Smooth muscle cell (in vitro differentiated cells): ENCODE data around the gene TMEM38B. TPM values are rescaled to one million over a fixed set of nuclear protein-coding genes. Genes with fewer than 3 reads are reported as not detected.

Experiments used
- DNase-seq: peaks from one replicate; lab custom pipeline; 2025; ENCODE audit not compliant: unreplicated experiment; lab: John Stamatoyannopoulos, UW
- H2AFZ ChIP-seq: fragments of 200-600 bp; sonication (generic); 2 replicates; pipeline ENCODE4 v1.6.0; 2016; ENCODE audit warnings: antibody characterized with exemption, low read depth, mild to moderate bottlenecking
- H3F3A ChIP-seq: fragments of 200-600 bp; sonication (generic); 2 replicates; pipeline ENCODE4 v1.6.0; 2017; ENCODE audit warnings: antibody characterized with exemption, low read depth
- H3K27ac ChIP-seq: fragments of 200-600 bp; sonication (generic); 2 replicates; pipeline ENCODE4 v1.5.1; 2016; ENCODE audit warnings: low read depth, mild to moderate bottlenecking
- H3K27me3 ChIP-seq: fragments of 200-600 bp; sonication (generic); 2 replicates; pipeline ENCODE4 v1.6.1; 2016; ENCODE audit warnings: low read depth, mild to moderate bottlenecking
- H3K36me3 ChIP-seq: fragments of 200-600 bp; sonication (generic); 2 replicates; pipeline ENCODE4 v1.5.1; 2016; ENCODE audit warnings: low read depth
- H3K4me1 ChIP-seq: fragments of 200-600 bp; sonication (generic); 2 replicates; pipeline ENCODE4 v1.5.1; 2016; ENCODE audit warnings: low read depth
- H3K4me2 ChIP-seq: fragments of 200-600 bp; sonication (generic); 2 replicates; pipeline ENCODE4 v1.6.0; 2016; ENCODE audit warnings: mild to moderate bottlenecking
- H3K4me3 ChIP-seq: fragments of 200-600 bp; sonication (generic); 2 replicates; pipeline ENCODE4 v1.5.1; 2016; ENCODE audit warnings: mild to moderate bottlenecking
- H3K79me2 ChIP-seq: fragments of 200-600 bp; sonication (generic); 2 replicates; pipeline ENCODE4 v1.6.0; 2016; ENCODE audit warnings: low read depth, mild to moderate bottlenecking
- H3K9ac ChIP-seq: fragments of 200-600 bp; sonication (generic); 2 replicates; pipeline ENCODE4 v1.6.0; 2016; ENCODE audit warnings: low read depth
- H3K9me3 ChIP-seq: fragments of 200-600 bp; sonication (generic); replicated peaks from 2 replicates; pipeline ENCODE4 v1.5.1; 2016; ENCODE audit warnings: low read depth
- H4K20me1 ChIP-seq: fragments of 200-600 bp; sonication (generic); 2 replicates; pipeline ENCODE4 v1.6.0; 2016; ENCODE audit warnings: low read depth
- CTCF ChIP-seq: fragments of 200-600 bp; sonication (generic); IDR thresholded peaks from 2 replicates; pipeline ENCODE4 v1.5.1; 2017; ENCODE audit warnings: borderline replicate concordance, mild to moderate bottlenecking, antibody characterized with exemption; ENCODE audit not compliant: insufficient read depth, poor library complexity, severe bottlenecking
- WGBS: methylation state at CpG from one replicate; pipeline ENCODE4 v1.1.7; 2016; ENCODE audit warnings: low lambda C conversion rate; 5-methylcytosine and 5-hydroxymethylcytosine counted together
- polyA plus RNA-seq: library from polyadenylated mRNA; unstranded; fragments of >200 nt; fragmentation: Nextera tagmentation; extraction: Ambion mirVana; gene quantifications from 2 replicates; pipeline ENCODE4 v1.2.1, GENCODE V29; 2016
- total RNA-seq: library from RNA; depleted of rRNA; stranded (reverse); fragments of >200 nt; gene quantifications from 2 replicates; pipeline ENCODE4 v1.2.3, GENCODE V29; 2014

Gene TMEM38B
- total and polyA plus RNA-seq, 2 experiments from 2014 or later, result 15.9 to 28.4 TPM

- Histone ChIP-seq H3K79me2 (no peaks in the 10 kb centered on the region), H3K27ac (no peak within 1 kb of the TSS), H3K9me3 (no peaks in the 10 kb centered on the region), H3K4me1 (peaks cover 4% of the 10 kb centered on the region), H3F3A (no peaks in the 10 kb centered on the region), H3K27me3 (peaks cover 3% of the 10 kb centered on the region), H3K36me3 (no peaks in the 10 kb centered on the region), H3K4me3 (no peak within 1 kb of the TSS), H2AFZ (no peak within 1 kb of the TSS), H4K20me1 (no peaks in the 10 kb centered on the region), H3K9ac (no peak within 1 kb of the TSS), H3K4me2 (no peak within 1 kb of the TSS)
- no peak for DNase-seq
- 91% methylated on average over 12 of the region's 12 CpGs for WGBS
- TF ChIP-seq CTCF, result no peak
These were observed 31.9 kb upstream of the TMEM38B start, which contains the start of gene TAL2 for GRCh38 chr9:105662184-105663104. Gene TAL2, plus strand, starts transcription at chr9:105662457. Its CDS starts 40 bp downstream, at chr9:105662497.

- no peaks in the 10 kb centered on the region for H3K79me2 ChIP-seq
- H2AFZ ChIP-seq, result no peak overlapping the region
- no peak overlapping the region for H3K4me2 ChIP-seq
- no peak overlapping the region for H3K9ac ChIP-seq
- H3K27ac ChIP-seq, result no peak overlapping the region
- DNase-seq, result no peak
- no peaks in the 10 kb centered on the region for H3K27me3 ChIP-seq
- TF ChIP-seq CTCF, result no peak
- no peaks in the 10 kb centered on the region for H3F3A ChIP-seq
- no peaks in the 10 kb centered on the region for H3K9me3 ChIP-seq
- 86% methylated on average over 5 of the region's 5 CpGs for WGBS
- H3K4me3 ChIP-seq, result no peak overlapping the region
- no peaks in the 10 kb centered on the region for H3K4me1 ChIP-seq
- no peaks in the 10 kb centered on the region for H4K20me1 ChIP-seq
- H3K36me3 ChIP-seq, result no peaks in the 10 kb centered on the region
These were observed 30.4 kb upstream of the TMEM38B start for GRCh38 chr9:105663914-105664313.

DNA sequence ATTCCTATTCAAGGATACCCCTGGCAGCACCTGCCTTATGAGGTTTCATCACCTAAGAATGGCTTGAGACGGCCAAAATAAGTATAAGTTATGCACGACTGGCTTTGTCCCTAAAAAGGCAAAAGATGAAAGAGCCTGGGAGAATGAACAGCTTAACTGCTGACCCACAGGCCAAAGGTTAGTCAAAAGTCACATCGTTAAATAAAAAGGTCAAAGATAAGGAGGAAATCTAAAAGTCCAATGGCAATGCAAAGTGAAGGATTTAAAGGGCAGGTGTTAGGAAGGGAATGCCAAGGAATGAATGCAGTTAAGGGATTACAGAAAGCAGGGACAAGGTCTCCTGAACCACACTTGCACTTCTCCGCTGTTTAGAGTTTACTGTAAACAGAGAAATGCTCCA is 26.5 kb upstream of the TMEM38B start:
- 53% methylated on average over 4 of the region's 4 CpGs for WGBS

More for the DNA sequence above, 26.5 kb upstream of the TMEM38B start:
- TF ChIP-seq CTCF, result no peak
- DNase-seq, result no peak
- peaks cover 7% of the 10 kb centered on the region for H3K4me1 ChIP-seq
- H3K36me3 ChIP-seq, result no peaks in the 10 kb centered on the region
- H3K27me3 ChIP-seq, result peaks cover 3% of the 10 kb centered on the region
- H3K4me2 ChIP-seq, result no peak overlapping the region
- no peaks in the 10 kb centered on the region for H4K20me1 ChIP-seq
- no peaks in the 10 kb centered on the region for H3F3A ChIP-seq
- H3K9ac ChIP-seq, result no peak overlapping the region
- H2AFZ ChIP-seq, result no peak overlapping the region
- H3K27ac ChIP-seq, result no peak overlapping the region
- H3K9me3 ChIP-seq, result no peaks in the 10 kb centered on the region
- no peaks in the 10 kb centered on the region for H3K79me2 ChIP-seq
- no peak overlapping the region for H3K4me3 ChIP-seq
